ENCODE measurements around the gene ZCCHC2.

DNA sequence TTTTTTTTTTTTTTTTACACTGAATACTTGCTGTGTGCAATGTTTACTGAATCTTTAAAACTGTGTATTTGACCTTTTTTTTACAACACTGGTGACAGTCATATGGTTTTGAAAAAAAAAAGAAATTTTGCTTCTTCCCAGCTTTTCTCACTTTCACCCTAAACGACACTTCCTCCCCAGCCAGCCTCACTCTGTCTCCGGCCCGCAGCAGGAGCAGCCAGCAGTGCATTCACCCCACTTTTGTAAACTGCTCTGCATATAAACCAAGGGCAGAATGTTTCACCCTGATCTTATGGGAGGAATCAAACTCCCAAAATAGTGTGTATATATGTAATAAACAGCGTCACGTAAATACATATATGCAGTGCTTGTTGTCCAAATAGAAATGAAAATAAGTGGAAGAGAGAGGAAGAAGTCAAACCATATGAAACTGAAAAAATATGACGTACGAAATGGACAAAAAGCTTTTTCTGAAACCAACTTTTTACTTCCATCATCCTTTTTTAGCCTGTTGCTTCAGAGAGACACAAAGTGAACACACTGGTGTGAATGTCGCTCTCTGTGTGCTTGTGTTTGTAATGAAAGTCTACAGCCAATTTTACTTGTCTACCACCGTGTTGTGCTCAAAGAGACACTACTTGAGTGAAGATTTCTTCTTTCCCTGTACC, 54.2 kb downstream of the ZCCHC2 start:
- TF ChIP-seq, protein P1, sequence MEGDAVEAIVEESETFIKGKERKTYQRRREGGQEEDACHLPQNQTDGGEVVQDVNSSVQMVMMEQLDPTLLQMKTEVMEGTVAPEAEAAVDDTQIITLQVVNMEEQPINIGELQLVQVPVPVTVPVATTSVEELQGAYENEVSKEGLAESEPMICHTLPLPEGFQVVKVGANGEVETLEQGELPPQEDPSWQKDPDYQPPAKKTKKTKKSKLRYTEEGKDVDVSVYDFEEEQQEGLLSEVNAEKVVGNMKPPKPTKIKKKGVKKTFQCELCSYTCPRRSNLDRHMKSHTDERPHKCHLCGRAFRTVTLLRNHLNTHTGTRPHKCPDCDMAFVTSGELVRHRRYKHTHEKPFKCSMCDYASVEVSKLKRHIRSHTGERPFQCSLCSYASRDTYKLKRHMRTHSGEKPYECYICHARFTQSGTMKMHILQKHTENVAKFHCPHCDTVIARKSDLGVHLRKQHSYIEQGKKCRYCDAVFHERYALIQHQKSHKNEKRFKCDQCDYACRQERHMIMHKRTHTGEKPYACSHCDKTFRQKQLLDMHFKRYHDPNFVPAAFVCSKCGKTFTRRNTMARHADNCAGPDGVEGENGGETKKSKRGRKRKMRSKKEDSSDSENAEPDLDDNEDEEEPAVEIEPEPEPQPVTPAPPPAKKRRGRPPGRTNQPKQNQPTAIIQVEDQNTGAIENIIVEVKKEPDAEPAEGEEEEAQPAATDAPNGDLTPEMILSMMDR (IDR thresholded peaks at IDR 0.05; ENCODE audit: low read depth, low read length, missing input control): no peak
- TF ChIP-seq, protein P2, sequence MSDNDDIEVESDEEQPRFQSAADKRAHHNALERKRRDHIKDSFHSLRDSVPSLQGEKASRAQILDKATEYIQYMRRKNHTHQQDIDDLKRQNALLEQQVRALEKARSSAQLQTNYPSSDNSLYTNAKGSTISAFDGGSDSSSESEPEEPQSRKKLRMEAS (IDR thresholded peaks at IDR 0.05): no peak
- TF ChIP-seq GABPA (IDR thresholded peaks at IDR 0.05 in 1 of 2, conservative IDR thresholded peaks at IDR 0.05 in 1 of 2) (no peak), RAD21 (IDR thresholded peaks at IDR 0.05) (no peak), TAF1 (conservative IDR thresholded peaks at IDR 0.05) (no peak), JUND (IDR thresholded peaks at IDR 0.05) (no peak), RXRA (IDR thresholded peaks at IDR 0.05) (peak; percentile 32 to 65), FOXA1 (IDR thresholded peaks at IDR 0.05) (no peak), SP1 (IDR thresholded peaks at IDR 0.05) (peak; percentile 11), EGR1 (IDR thresholded peaks at IDR 0.05; ENCODE audit: low read depth in 2 of 2) (no peak), YY1 (IDR thresholded peaks at IDR 0.05) (no peak)
- TF ChIP-seq, protein P3, sequence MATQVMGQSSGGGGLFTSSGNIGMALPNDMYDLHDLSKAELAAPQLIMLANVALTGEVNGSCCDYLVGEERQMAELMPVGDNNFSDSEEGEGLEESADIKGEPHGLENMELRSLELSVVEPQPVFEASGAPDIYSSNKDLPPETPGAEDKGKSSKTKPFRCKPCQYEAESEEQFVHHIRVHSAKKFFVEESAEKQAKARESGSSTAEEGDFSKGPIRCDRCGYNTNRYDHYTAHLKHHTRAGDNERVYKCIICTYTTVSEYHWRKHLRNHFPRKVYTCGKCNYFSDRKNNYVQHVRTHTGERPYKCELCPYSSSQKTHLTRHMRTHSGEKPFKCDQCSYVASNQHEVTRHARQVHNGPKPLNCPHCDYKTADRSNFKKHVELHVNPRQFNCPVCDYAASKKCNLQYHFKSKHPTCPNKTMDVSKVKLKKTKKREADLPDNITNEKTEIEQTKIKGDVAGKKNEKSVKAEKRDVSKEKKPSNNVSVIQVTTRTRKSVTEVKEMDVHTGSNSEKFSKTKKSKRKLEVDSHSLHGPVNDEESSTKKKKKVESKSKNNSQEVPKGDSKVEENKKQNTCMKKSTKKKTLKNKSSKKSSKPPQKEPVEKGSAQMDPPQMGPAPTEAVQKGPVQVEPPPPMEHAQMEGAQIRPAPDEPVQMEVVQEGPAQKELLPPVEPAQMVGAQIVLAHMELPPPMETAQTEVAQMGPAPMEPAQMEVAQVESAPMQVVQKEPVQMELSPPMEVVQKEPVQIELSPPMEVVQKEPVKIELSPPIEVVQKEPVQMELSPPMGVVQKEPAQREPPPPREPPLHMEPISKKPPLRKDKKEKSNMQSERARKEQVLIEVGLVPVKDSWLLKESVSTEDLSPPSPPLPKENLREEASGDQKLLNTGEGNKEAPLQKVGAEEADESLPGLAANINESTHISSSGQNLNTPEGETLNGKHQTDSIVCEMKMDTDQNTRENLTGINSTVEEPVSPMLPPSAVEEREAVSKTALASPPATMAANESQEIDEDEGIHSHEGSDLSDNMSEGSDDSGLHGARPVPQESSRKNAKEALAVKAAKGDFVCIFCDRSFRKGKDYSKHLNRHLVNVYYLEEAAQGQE (IDR thresholded peaks at IDR 0.05): no peak

Data from liver (tissue), 3 donors.